ENCODE data around the gene FKBP5.

GRCh38 chr6:35719830-35720733 lies 31.4 kb upstream of the FKBP5 start:
- TF ChIP-seq POLR2AphosphoS5 (IDR thresholded peaks at IDR 0.05; ENCODE audit: low read depth) = peak; percentile 48; the same call in 1 of the 2 replicates
- TF ChIP-seq, protein P1, sequence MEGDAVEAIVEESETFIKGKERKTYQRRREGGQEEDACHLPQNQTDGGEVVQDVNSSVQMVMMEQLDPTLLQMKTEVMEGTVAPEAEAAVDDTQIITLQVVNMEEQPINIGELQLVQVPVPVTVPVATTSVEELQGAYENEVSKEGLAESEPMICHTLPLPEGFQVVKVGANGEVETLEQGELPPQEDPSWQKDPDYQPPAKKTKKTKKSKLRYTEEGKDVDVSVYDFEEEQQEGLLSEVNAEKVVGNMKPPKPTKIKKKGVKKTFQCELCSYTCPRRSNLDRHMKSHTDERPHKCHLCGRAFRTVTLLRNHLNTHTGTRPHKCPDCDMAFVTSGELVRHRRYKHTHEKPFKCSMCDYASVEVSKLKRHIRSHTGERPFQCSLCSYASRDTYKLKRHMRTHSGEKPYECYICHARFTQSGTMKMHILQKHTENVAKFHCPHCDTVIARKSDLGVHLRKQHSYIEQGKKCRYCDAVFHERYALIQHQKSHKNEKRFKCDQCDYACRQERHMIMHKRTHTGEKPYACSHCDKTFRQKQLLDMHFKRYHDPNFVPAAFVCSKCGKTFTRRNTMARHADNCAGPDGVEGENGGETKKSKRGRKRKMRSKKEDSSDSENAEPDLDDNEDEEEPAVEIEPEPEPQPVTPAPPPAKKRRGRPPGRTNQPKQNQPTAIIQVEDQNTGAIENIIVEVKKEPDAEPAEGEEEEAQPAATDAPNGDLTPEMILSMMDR (IDR thresholded peaks at IDR 0.05; ENCODE audit: insufficient read depth, low read length) = no peak
